ENCODE data around the gene MSX2.

The MSX2 gene

GRCh38 chr5:174724484-174725260 is at the start of gene MSX2:
Gene MSX2 (plus strand): TSS chr5:174724582. CDS start chr5:174724660, 78 bp downstream.
- DNase-seq (ENCODE audit: insufficient read length, low spot score): no peak
- FAIRE-seq: no peak

GRCh38 chr5:174675110-174675509 is 49.3 kb upstream of the MSX2 start:
- FAIRE-seq (no peak), DNase-seq (ENCODE audit: insufficient read length, low spot score) (no peak)

GRCh38 chr5:174675916-174676315 is 48.5 kb upstream of the MSX2 start:
- FAIRE-seq: no peak
- DNase-seq (ENCODE audit: insufficient read length, low spot score): no peak

GRCh38 chr5:174678107-174678506 is 46.3 kb upstream of the MSX2 start:
- no peak for DNase-seq (ENCODE audit: insufficient read length, low spot score)
- FAIRE-seq: no peak

- DNase-seq (ENCODE audit: insufficient read length, low spot score) (no peak), FAIRE-seq (no peak)
Measured at GRCh38 chr5:174680901-174681565, 43.3 kb upstream of the MSX2 start.

- FAIRE-seq (no peak), DNase-seq (ENCODE audit: insufficient read length, low spot score) (no peak)
Measured at GRCh38 chr5:174687503-174687902, 36.9 kb upstream of the MSX2 start.

- FAIRE-seq: no peak
- no peak for DNase-seq (ENCODE audit: insufficient read length, low spot score)
Measured at GRCh38 chr5:174688441-174689354, 35.7 kb upstream of the MSX2 start.

GRCh38 chr5:174690271-174690670 is 34.1 kb upstream of the MSX2 start:
- FAIRE-seq: no peak
- DNase-seq (ENCODE audit: insufficient read length, low spot score): no peak

GRCh38 chr5:174692381-174692780 is 32.0 kb upstream of the MSX2 start:
- FAIRE-seq: no peak
- DNase-seq (ENCODE audit: insufficient read length, low spot score): no peak

GRCh38 chr5:174692982-174693422 is 31.4 kb upstream of the MSX2 start:
- FAIRE-seq: no peak
- no peak for DNase-seq (ENCODE audit: insufficient read length, low spot score)

- FAIRE-seq (no peak), DNase-seq (ENCODE audit: insufficient read length, low spot score) (no peak)
Measured at GRCh38 chr5:174693697-174694385, 30.5 kb upstream of the MSX2 start.

GRCh38 chr5:174694611-174695010 is 29.8 kb upstream of the MSX2 start:
- no peak for FAIRE-seq
- DNase-seq (ENCODE audit: insufficient read length, low spot score): no peak

GRCh38 chr5:174698156-174698555 is 26.2 kb upstream of the MSX2 start:
- FAIRE-seq: no peak
- no peak for DNase-seq (ENCODE audit: insufficient read length, low spot score)

GRCh38 chr5:174699131-174699530 is 25.3 kb upstream of the MSX2 start:
- FAIRE-seq (no peak), DNase-seq (ENCODE audit: insufficient read length, low spot score) (no peak)

GRCh38 chr5:174706997-174707572 is 17.3 kb upstream of the MSX2 start:
- DNase-seq (ENCODE audit: insufficient read length, low spot score) (no peak), FAIRE-seq (no peak)

- DNase-seq (ENCODE audit: insufficient read length, low spot score) (no peak), FAIRE-seq (no peak)
Measured at GRCh38 chr5:174707671-174708070, 16.7 kb upstream of the MSX2 start.

- DNase-seq (ENCODE audit: insufficient read length, low spot score): no peak
- FAIRE-seq: no peak
Measured at GRCh38 chr5:174708476-174709207, 15.7 kb upstream of the MSX2 start.

GRCh38 chr5:174714751-174715150 is 9.6 kb upstream of the MSX2 start:
- FAIRE-seq: no peak

GRCh38 chr5:174715804-174716203 is 8.6 kb upstream of the MSX2 start:
- FAIRE-seq (no peak), DNase-seq (ENCODE audit: insufficient read length, low spot score) (no peak)

More at GRCh38 chr5:174714751-174715150, 9.6 kb upstream of the MSX2 start:
- DNase-seq (ENCODE audit: insufficient read length, low spot score): no peak

Measured in GM19239 (cell line).